Stimulated activated CD8-positive, alpha-beta memory T cell treated with anti-CD3 and anti-CD28 coated beads, Interleukin-4, amount 100 ng/mL, for 24 hours (primary cell): ENCODE measurements around the gene PPP1R2B.

Experiments used
- DNase-seq: peaks from one replicate; pipeline ENCODE4 v3.0.0-alpha.2; 2020; ENCODE audit warnings: low read depth

Gene PPP1R2B

GRCh38 chr5:156879665-156880285 lies 29.7 kb downstream of the PPP1R2B start:
- DNase-seq, result no peak

DNA sequence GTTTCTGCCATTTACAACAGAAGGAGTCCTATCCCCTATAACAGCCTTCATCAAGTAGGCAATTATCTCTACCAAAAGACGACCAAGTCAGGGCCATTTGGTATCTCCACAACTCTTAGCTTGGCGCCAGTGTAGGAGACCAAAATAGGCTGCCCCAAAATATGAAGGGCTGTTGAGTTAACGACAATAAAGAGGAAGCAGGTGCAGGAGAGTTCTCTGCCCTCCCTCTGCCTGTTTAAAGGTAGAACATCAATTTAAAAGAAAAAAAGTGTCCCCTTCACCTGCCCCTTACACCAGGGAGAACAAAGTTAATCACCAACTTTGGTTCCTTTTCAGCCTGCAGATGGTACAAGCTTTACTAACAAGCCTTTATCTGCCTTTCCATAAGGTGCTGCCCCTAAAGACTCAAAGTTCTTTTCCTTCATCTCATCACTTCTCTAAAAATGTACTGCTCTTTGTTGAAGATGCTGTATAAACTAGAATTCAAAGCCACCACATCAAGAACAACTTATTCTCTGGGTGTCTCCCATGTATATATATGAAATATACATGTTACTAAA lies 33.3 kb downstream of the PPP1R2B start:
- DNase-seq, result no peak

GRCh38 chr5:156888520-156888919 lies 38.4 kb downstream of the PPP1R2B start:
- DNase-seq, result no peak

GRCh38 chr5:156892223-156892622 lies 42.1 kb downstream of the PPP1R2B start:
- DNase-seq, result no peak

DNA sequence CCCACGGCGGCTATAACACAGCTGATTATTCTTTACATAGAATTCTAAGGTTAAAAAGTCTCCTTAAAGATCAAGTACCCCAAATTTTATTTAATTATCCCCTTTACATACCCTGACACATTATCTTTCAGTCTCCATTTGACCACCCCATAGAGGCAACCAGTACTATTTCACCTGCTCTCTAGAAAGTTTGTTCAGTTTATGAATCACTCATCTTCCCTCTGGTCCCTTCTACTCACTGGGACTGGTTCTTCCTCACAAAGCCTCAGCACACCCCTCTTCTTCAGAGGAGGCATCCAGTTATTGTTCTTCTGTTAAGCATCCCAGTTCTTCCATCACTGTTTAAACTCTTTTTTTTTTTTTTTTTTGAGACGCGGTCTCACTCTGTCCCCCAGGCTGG lies 42.8 kb downstream of the PPP1R2B start:
- DNase-seq, result no peak

GRCh38 chr5:156893517-156893916 lies 43.4 kb downstream of the PPP1R2B start:
- no peak for DNase-seq

DNA sequence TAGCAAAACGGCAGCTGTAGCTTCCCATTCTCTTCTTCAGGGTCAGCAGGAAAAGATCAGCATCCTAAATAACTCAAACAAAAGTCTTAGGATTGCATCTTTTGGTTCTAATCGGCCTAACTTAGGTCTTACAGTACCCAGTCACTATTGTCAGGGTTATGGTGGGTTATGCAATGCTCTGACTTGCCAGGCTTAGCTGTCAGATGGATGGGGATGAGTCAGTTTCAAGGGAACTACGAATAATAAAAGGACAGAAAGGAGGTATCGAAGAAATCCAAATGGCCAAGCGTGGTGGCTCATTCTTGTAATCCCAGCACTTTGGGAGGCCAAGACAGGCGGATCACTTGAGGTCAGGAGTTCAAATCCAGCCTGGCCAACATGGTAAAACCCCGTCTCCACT lies 46.5 kb downstream of the PPP1R2B start:
- DNase-seq, result no peak
